Measurements from ENCODE around the gene TNFRSF1B. TPM values are rescaled to one million over a fixed set of nuclear protein-coding genes. Genes with fewer than 3 reads are reported as not detected.

The TNFRSF1B gene
- total RNA-seq, 1 experiment from 2014 or later, result not detected

- no TSS peak for BruUV-seq (replicated peaks)
- H3K4me1 ChIP-seq (ENCODE audit: insufficient read depth, low read length, poor library complexity, severe bottlenecking), result no peaks in the 10 kb centered on the region
- H3K4me3 ChIP-seq (ENCODE audit: low read depth, low read length, poor library complexity, severe bottlenecking), result no peak overlapping the region
- intact Hi-C loops (cut with micrococcal nuclease; ENCODE audit: unreplicated experiment), result no loop called here
- H3K27me3 ChIP-seq (replicated peaks; ENCODE audit: insufficient read depth, low read depth, low read length, poor library complexity), result no peaks in the 10 kb centered on the region
- ChIA-PET CTCF (interaction anchor here (1.1 kb wide), 1 partner anchor 78 kb away, joined by 3 read pairs; no protein-coding TSS in a partner anchor), POLR2A (ENCODE audit: low non-redundant PET) (no interaction called here)
- no peak for DNase-seq (ENCODE audit: low spot score)
- H3K36me3 ChIP-seq (ENCODE audit: insufficient read depth, low read length, poor library complexity, severe bottlenecking), result no peaks in the 10 kb centered on the region
- H3K9me3 ChIP-seq (ENCODE audit: low read depth, low read length, poor library complexity, severe bottlenecking), result no peaks in the 10 kb centered on the region
- no peak overlapping the region for H3K27ac ChIP-seq (ENCODE audit: low read depth, low read length, poor library complexity, severe bottlenecking)
- TF ChIP-seq CTCF (conservative IDR thresholded peaks at IDR 0.05; ENCODE audit: low read depth, low read length) (no peak), EZH2 (IDR thresholded peaks at IDR 0.05; ENCODE audit: borderline replicate concordance, low read depth, low read length, poor library complexity, severe bottlenecking) (no peak)
These were observed 35.8 kb downstream of the TNFRSF1B start for GRCh38 chr1:12202577-12202976.

DNA sequence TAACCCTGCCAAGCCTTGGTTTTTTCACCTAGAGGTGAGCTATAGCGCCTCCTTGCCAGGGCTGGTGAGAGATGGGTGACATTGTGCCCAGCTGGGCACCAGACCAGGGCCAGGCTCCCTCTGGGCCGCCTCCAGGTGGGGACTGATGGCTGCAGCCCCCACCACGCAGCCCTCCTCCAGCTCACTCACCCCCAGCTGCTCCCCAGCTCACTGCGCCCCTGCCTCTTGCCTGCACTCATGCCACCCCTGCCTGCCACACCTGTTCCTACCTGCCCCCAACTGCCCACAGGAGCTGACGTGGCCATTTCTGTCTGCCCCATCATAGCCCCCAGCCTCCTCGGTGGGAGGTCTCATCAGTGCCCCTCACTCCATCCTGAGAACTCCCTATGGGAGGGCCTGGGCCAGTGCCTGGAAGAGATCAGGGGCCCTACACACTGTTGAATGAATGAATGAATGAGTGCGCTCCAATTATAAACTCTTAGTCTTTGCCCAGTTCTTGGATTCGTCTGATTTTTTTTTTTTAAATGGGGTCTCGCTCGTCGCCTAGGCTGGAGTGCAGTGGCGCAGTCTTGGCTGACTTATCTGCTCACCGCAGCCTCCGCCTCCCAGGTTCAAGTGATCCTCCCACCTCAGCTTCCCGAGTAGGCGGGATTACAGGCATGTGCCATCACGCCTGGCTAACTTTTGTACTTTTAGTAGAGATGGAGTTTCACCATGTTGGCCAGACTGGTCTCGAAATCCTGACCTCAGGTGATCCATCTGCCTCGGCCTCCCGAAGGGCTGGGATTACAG, 36.6 kb downstream of the TNFRSF1B start:
- Histone ChIP-seq H3K27me3 (replicated peaks; ENCODE audit: insufficient read depth, low read depth, low read length, poor library complexity) (no peaks in the 10 kb centered on the region), H3K9me3 (ENCODE audit: low read depth, low read length, poor library complexity, severe bottlenecking) (no peaks in the 10 kb centered on the region), H3K36me3 (ENCODE audit: insufficient read depth, low read length, poor library complexity, severe bottlenecking) (no peaks in the 10 kb centered on the region), H3K4me3 (ENCODE audit: low read depth, low read length, poor library complexity, severe bottlenecking) (no peak overlapping the region), H3K27ac (ENCODE audit: low read depth, low read length, poor library complexity, severe bottlenecking) (no peak overlapping the region), H3K4me1 (ENCODE audit: insufficient read depth, low read length, poor library complexity, severe bottlenecking) (no peaks in the 10 kb centered on the region)
- BruUV-seq (replicated peaks), result no TSS peak
- ChIA-PET CTCF (no interaction called here), POLR2A (ENCODE audit: low non-redundant PET) (no interaction called here)
- DNase-seq (ENCODE audit: low spot score), result no peak
- TF ChIP-seq EZH2 (IDR thresholded peaks at IDR 0.05; ENCODE audit: borderline replicate concordance, low read depth, low read length, poor library complexity, severe bottlenecking), result no peak
- TF ChIP-seq CTCF (conservative IDR thresholded peaks at IDR 0.05; ENCODE audit: low read depth, low read length), result no peak
- intact Hi-C loops (cut with micrococcal nuclease; ENCODE audit: unreplicated experiment), result no loop called here

- Histone ChIP-seq H3K27ac (ENCODE audit: low read depth, low read length, poor library complexity, severe bottlenecking) (no peak overlapping the region), H3K9me3 (ENCODE audit: low read depth, low read length, poor library complexity, severe bottlenecking) (no peaks in the 10 kb centered on the region), H3K4me3 (ENCODE audit: low read depth, low read length, poor library complexity, severe bottlenecking) (no peak overlapping the region), H3K27me3 (replicated peaks; ENCODE audit: insufficient read depth, low read depth, low read length, poor library complexity) (no peaks in the 10 kb centered on the region), H3K36me3 (ENCODE audit: insufficient read depth, low read length, poor library complexity, severe bottlenecking) (no peaks in the 10 kb centered on the region), H3K4me1 (ENCODE audit: insufficient read depth, low read length, poor library complexity, severe bottlenecking) (no peaks in the 10 kb centered on the region)
- DNase-seq (ENCODE audit: low spot score), result no peak
- no peak for TF ChIP-seq EZH2 (IDR thresholded peaks at IDR 0.05; ENCODE audit: borderline replicate concordance, low read depth, low read length, poor library complexity, severe bottlenecking)
- no peak for TF ChIP-seq CTCF (conservative IDR thresholded peaks at IDR 0.05; ENCODE audit: low read depth, low read length)
- POLR2A ChIA-PET (ENCODE audit: low non-redundant PET), result no interaction called here
- CTCF ChIA-PET, result no interaction called here
- no TSS peak for BruUV-seq (replicated peaks)
- intact Hi-C loops (cut with micrococcal nuclease; ENCODE audit: unreplicated experiment), result no loop called here
These were observed 37.3 kb downstream of the TNFRSF1B start for GRCh38 chr1:12204140-12204539.
